HepG2 (cell line): ENCODE results near the gene TRIM31. TPM values are rescaled to one million over a fixed set of nuclear protein-coding genes. Genes with fewer than 3 reads are reported as not detected.

Source experiments
- ATAC-seq: fragments of 200-7000 bp; cut with Tn5 transposase; 3 replicates; pipeline ENCODE4 v1.9.1; 2020; ENCODE audit warnings: mild to moderate bottlenecking, moderate library complexity
- BruUV-seq: library from RNA; stranded (reverse); fragments of 400-500 nt; replicated peaks from 2 replicates; lab custom pipeline; 2021; lab: Mats Ljungman, UMichigan
- CTCF ChIA-PET: fragments of 300-600 bp; formaldehyde crosslinking; extraction: SDS; loops from one replicate; lab custom pipeline; 2021; ENCODE audit warnings: low total read pairs, inconsistent platforms, low intra/inter-chr PET ratio; lab: Yijun Ruan, JAX
- POLR2A ChIA-PET: fragments of 350-600 bp; sonication (Branson Sonifier 250); formaldehyde crosslinking; loops from one replicate; lab custom pipeline; 2020; ENCODE audit warnings: antibody characterized with exemption, inconsistent platforms; lab: Yijun Ruan, JAX
- DNase-seq: peaks from one replicate; pipeline ENCODE4 v3.0.0-alpha.2; 2015; ENCODE audit warnings: low spot score
- FAIRE-seq: peaks from 3 replicates; lab custom pipeline; 2011; peaks lifted over from hg19 to GRCh38; lab: Jason Lieb, UNC
- H2AFZ ChIP-seq: one replicate; pipeline ENCODE4 v1.6.1; 2011; ENCODE audit warnings: low read length, inconsistent platforms
- H3K27ac ChIP-seq: fragments of 300-600 bp; 3 replicates; pipeline ENCODE4 v1.8.0; 2011; ENCODE audit warnings: mixed run types, mild to moderate bottlenecking, mixed read lengths, low read length, inconsistent platforms; ENCODE audit not compliant: insufficient read depth; ENCODE audit errors: extremely low read length
- H3K27me3 ChIP-seq, 2 experiments: fragments of 200-600 bp in 1 of 2; 2 replicates in 1 of 2; 3 replicates in 1 of 2; pipeline versions ENCODE4 v1.6.0 to v1.8.0; 2011; ENCODE audit warnings: low read length in 2 of 2, mild to moderate bottlenecking in 2 of 2, moderate library complexity in 2 of 2, inconsistent platforms in 1 of 2; ENCODE audit not compliant: insufficient read depth in 2 of 2, control insufficient read depth in 1 of 2
- H3K36me3 ChIP-seq, 2 experiments: fragments of 200-600 bp in 1 of 2; replicated peaks in 1 of 2; 2 replicates in 1 of 2; 3 replicates in 1 of 2; pipeline versions ENCODE4 v1.5.1 to v1.8.0; 2011; ENCODE audit warnings: low read length in 2 of 2, inconsistent platforms in 1 of 2; ENCODE audit not compliant: insufficient read depth in 2 of 2, control insufficient read depth in 1 of 2
- H3K4me1 ChIP-seq: 2 replicates; pipeline ENCODE4 v1.5.1; 2012; ENCODE audit warnings: low read length, inconsistent platforms; ENCODE audit not compliant: insufficient read depth
- H3K4me2 ChIP-seq: 2 replicates; pipeline ENCODE4 v1.6.0; 2011; ENCODE audit warnings: low read depth, low read length, inconsistent platforms
- H3K4me3 ChIP-seq, 3 experiments: fragments of 200-600 bp in 1 of 3; sonication (generic), shearing (Covaris generic) in 1 of 3; replicated peaks in 1 of 3; 2 replicates each; pipeline ENCODE4 v1.5.1; 2011 to 2016; ENCODE audit warnings: low read length in 3 of 3, inconsistent platforms in 2 of 3, low read depth in 2 of 3, mild to moderate bottlenecking in 2 of 3, control low read depth in 1 of 3, mixed read lengths in 1 of 3; ENCODE audit not compliant: insufficient read depth in 1 of 3
- H3K79me2 ChIP-seq: one replicate; pipeline ENCODE4 v1.6.1; 2011; ENCODE audit warnings: low read length, inconsistent platforms; ENCODE audit not compliant: insufficient read depth
- H3K9ac ChIP-seq: 2 replicates; pipeline ENCODE4 v1.6.0; 2011; ENCODE audit warnings: mild to moderate bottlenecking, low read depth, low read length, inconsistent platforms; ENCODE audit not compliant: insufficient read depth
- H3K9me3 ChIP-seq: 2 replicates; pipeline ENCODE4 v1.5.1; 2012; ENCODE audit warnings: mild to moderate bottlenecking, low read length
- H4K20me1 ChIP-seq: 2 replicates; pipeline ENCODE4 v1.6.0; 2011; ENCODE audit warnings: inconsistent platforms, mild to moderate bottlenecking, low read length, moderate library complexity; ENCODE audit not compliant: insufficient read depth
- JARID2 ChIP-seq: sonication (generic); formaldehyde crosslinking; IDR thresholded peaks from 2 replicates; pipeline ENCODE4 v1.8.1; 2023; ENCODE audit warnings: missing genetic modification reagents, inconsistent platforms; ENCODE audit not compliant: insufficient replicate concordance
- SSRP1 ChIP-seq: IDR thresholded peaks from 2 replicates; pipeline ENCODE4 v1.6.1; 2016; ENCODE audit warnings: control low read depth
- TGIF2 ChIP-seq: IDR thresholded peaks from 2 replicates; pipeline ENCODE4 v1.6.1; 2016; ENCODE audit warnings: control low read depth, missing compliant biosample characterization
- WGBS: methylation state at CpG from one replicate; pipeline ENCODE4 v1.1.6; 2017; ENCODE audit warnings: low lambda C conversion rate; 5-methylcytosine and 5-hydroxymethylcytosine counted together
- in situ Hi-C: cut with HindIII; loops from 2 replicates; pipeline ENCODE4 v1.10.0; 2017; ENCODE audit warnings: low pct_unique_long_range_greater_than_20kb; ENCODE audit not compliant: extremely low pct_ligation_motif_present
- intact Hi-C: fragments of 100-400 bp; cut with micrococcal nuclease; formaldehyde crosslinking; loops from one replicate; pipeline ENCODE4 v1.10.0; 2022; ENCODE audit not compliant: unreplicated experiment
- polyA plus RNA-seq, 8 experiments: library from polyadenylated mRNA; depleted of rRNA in 3 of 8; stranded (reverse) in 7 of 8; unstranded in 1 of 8; fragments of >200 nt; fragmentation: Illumina TruSeq in 4 of 8; extraction: Trizol in 4 of 8; gene quantifications; 2 replicates each; pipeline versions ENCODE4 v1.2.1 to v1.2.3, GENCODE V29; 2011 to 2016; ENCODE audit warnings: low read depth in 4 of 8, missing spikeins in 1 of 8, mixed read lengths in 1 of 8; ENCODE audit not compliant: insufficient read depth in 1 of 8
- total RNA-seq, 5 experiments: library from RNA; depleted of rRNA; stranded (reverse); fragments of >200 nt; fragmentation: Illumina TruSeq; extraction: Trizol; gene quantifications; 2 replicates each; pipeline ENCODE4 v1.2.3, GENCODE V29; 2016; ENCODE audit warnings: low read depth in 1 of 5
- TF ChIP-seq, protein P1 (sequence below): IDR thresholded peaks from 2 replicates; pipeline ENCODE4 v1.4.0; 2020; ENCODE audit warnings: mild to moderate bottlenecking, missing genetic modification reagents

The TRIM31 gene
- total and polyA plus RNA-seq, 2 of the 13 experiments (the other 11 are each of a cell fraction or from before 2014, with no cell fraction given), result 0.13 to 0.51 TPM

DNA sequence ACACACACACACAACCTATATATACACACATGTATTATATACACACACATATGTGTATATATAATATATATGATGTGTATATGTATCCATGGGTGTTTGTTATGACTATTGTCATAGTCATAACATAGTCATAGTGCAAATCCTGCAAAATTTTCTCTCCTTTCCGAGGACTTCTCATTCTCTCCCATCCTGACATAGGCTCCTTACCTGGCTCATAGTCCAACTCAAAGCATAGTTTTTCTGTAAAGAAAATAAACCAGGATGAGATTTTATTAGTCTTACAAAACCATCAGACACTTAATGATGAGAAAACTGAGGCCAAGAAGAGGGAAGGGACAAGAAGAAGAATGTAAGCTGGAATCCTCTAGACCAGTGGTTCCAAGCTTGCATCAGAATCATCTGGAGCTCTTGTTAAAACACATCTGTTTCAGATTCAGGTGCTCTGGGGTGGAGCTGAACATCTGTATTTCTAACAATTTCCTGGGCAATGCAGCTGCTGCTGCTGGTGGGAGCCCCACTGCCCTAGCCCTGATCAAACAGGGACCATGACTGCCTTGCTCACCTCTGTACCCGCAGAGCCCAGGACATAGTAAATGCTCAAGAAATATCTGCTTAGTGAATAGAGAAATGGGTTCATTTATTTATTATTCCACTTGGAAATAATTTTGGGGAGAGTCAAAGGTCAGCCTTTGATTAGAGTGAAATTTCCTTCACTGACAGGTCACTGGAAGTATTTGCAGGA lies 42.8 kb upstream of the TRIM31 start:
- no TSS peak for BruUV-seq

More for the DNA sequence above, 42.8 kb upstream of the TRIM31 start:
- Histone ChIP-seq H2AFZ (no peak overlapping the region), H3K27me3 (no peaks in the 10 kb centered on the region), H3K27ac (no peak overlapping the region), H3K36me3 (no peaks in the 10 kb centered on the region), H4K20me1 (no peaks in the 10 kb centered on the region), H3K4me2 (peak overlapping the region; percentile 57), H3K4me3 (no peak overlapping the region; a peak in 1 of 6 replicates)
- ATAC-seq, result no peak
- ChIA-PET CTCF (no interaction called here), POLR2A (interaction anchor here (0.8 to 1.2 kb wide), 3 partner anchors 8 to 54 kb away, joined by 3 to 5 read pairs (median 5); partner anchors contain the start of gene TRIM40)
- intact Hi-C loops (no loop called here), in situ Hi-C loops (no loop called here)
- 75% methylated on average over 2 of the region's 2 CpGs for WGBS
- TF ChIP-seq JARID2 (CRISPR knock-in tag) (no peak), TGIF2 (CRISPR knock-in tag) (0 out of 2 replicates have a peak, but pooled peaks have one; percentile 41), SSRP1 (0 out of 2 replicates have a peak, but pooled peaks have one; percentile 39)
- TF ChIP-seq, protein P1, sequence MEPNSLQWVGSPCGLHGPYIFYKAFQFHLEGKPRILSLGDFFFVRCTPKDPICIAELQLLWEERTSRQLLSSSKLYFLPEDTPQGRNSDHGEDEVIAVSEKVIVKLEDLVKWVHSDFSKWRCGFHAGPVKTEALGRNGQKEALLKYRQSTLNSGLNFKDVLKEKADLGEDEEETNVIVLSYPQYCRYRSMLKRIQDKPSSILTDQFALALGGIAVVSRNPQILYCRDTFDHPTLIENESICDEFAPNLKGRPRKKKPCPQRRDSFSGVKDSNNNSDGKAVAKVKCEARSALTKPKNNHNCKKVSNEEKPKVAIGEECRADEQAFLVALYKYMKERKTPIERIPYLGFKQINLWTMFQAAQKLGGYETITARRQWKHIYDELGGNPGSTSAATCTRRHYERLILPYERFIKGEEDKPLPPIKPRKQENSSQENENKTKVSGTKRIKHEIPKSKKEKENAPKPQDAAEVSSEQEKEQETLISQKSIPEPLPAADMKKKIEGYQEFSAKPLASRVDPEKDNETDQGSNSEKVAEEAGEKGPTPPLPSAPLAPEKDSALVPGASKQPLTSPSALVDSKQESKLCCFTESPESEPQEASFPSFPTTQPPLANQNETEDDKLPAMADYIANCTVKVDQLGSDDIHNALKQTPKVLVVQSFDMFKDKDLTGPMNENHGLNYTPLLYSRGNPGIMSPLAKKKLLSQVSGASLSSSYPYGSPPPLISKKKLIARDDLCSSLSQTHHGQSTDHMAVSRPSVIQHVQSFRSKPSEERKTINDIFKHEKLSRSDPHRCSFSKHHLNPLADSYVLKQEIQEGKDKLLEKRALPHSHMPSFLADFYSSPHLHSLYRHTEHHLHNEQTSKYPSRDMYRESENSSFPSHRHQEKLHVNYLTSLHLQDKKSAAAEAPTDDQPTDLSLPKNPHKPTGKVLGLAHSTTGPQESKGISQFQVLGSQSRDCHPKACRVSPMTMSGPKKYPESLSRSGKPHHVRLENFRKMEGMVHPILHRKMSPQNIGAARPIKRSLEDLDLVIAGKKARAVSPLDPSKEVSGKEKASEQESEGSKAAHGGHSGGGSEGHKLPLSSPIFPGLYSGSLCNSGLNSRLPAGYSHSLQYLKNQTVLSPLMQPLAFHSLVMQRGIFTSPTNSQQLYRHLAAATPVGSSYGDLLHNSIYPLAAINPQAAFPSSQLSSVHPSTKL, result 0 out of 2 replicates have a peak, but pooled peaks have one; percentile 16
- TF ChIP-seq, all 625 proteins: peak for 3
- no peak for DNase-seq
- FAIRE-seq, result no peak
- Histone ChIP-seq H3K9ac (no peak overlapping the region), H3K9me3 (no peaks in the 10 kb centered on the region), H3K4me1 (peaks cover 70% of the 10 kb centered on the region), H3K79me2 (no peaks in the 10 kb centered on the region)
